Tibial artery (tissue), 4 donors: ENCODE results near the gene TSPAN14.
"Not testable (repeated sequence)": the region's sequence is repeated elsewhere in the genome, so short reads cannot be mapped to it uniquely, and the experiment has no call there.

Experiments
- DNase-seq, 2 donors: peaks; one replicate each; pipeline ENCODE4 v3.0.0-alpha.2; 2019
- H3K27ac ChIP-seq, 2 donors: fragments of 200-600 bp; sonication (generic) in 1 of 2; 1 replicate in 1 of 2; 2 replicates in 1 of 2; pipeline ENCODE4 v1.5.1; 2018 to 2019; ENCODE audit warnings: mild to moderate bottlenecking in 1 of 2
- H3K27me3 ChIP-seq, 2 donors: fragments of 200-600 bp; sonication (generic) in 1 of 2; one replicate each; pipeline versions ENCODE4 v1.5.1 to v1.6.0; 2016 to 2019
- H3K36me3 ChIP-seq, 3 donors: fragments of 200-600 bp; sonication (generic) in 2 of 3; one replicate each; pipeline ENCODE4 v1.5.1; 2016 to 2019; ENCODE audit warnings: mild to moderate bottlenecking in 2 of 3
- H3K4me1 ChIP-seq, 4 donors: fragments of 200-600 bp; sonication (generic) in 2 of 4; 1 replicate in 3 of 4; 2 replicates in 1 of 4; pipeline ENCODE4 v1.5.1; 2016 to 2019
- H3K4me3 ChIP-seq, 2 donors: fragments of 200-600 bp; sonication (generic) in 1 of 2; 1 replicate in 1 of 2; 2 replicates in 1 of 2; pipeline ENCODE4 v1.5.1; 2018 to 2019; ENCODE audit warnings: mild to moderate bottlenecking in 2 of 2
- H3K9me3 ChIP-seq, 3 donors: fragments of 200-600 bp; sonication (generic) in 1 of 3; one replicate each; pipeline ENCODE4 v1.5.1; 2016 to 2019
- intact Hi-C: fragments of 100-400 bp; cut with DNase I; formaldehyde crosslinking; loops from one replicate; pipeline ENCODE4 v1.15.0; 2023; ENCODE audit warnings: low total_unique reads
- TF ChIP-seq, protein P1 (sequence below), 2 experiments: fragments of 200-600 bp in 1 of 2; fragments of 450-650 bp in 1 of 2; IDR thresholded peaks; one replicate each; pipeline ENCODE4 v1.5.1; 2017 to 2019; ENCODE audit warnings: antibody characterized with exemption in 2 of 2, mild to moderate bottlenecking in 1 of 2, moderate library complexity in 1 of 2

The TSPAN14 gene

DNA sequence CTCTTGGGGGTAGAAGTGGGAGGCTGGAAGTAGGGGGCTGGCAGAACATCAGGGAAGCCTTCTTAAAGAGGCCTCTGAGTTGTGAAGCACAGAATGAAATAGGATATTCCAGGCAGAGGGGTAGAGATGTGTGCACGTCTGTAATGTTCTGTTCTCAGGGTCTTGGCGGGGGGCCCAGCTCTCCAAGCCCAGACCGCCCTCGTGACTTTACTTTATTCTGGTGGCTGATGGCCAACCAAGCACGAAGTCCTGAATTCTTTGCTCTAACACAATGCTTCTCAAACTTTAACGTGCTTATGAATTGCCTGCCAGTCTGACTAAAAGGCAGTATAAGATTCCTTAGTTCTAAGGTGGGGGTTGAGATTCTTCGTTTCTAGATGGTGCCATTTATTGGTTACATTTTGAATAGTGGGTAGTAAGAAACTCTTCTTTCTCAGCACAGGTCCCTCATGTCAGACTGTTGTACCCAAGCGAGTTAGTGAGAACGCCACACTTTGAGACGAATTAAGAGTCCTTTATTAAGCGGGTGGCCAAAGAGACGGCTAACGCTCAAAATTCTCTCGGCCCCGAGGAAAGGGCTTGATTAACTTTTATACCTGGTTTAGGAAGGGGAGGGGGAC, 37.5 kb upstream of the TSPAN14 start:
- peak in 1 of 2 donors; percentile 34 for DNase-seq
- Histone ChIP-seq H3K27ac (no peak overlapping the region), H3K36me3 (no peaks in the 10 kb centered on the region), H3K4me3 (no peak overlapping the region), H3K9me3 (no peaks in the 10 kb centered on the region), H3K4me1 (peaks cover 0 to 2% (median 0%) of the 10 kb centered on the region in 4 donors), H3K27me3 (no peaks in the 10 kb centered on the region)
- TF ChIP-seq, protein P1, sequence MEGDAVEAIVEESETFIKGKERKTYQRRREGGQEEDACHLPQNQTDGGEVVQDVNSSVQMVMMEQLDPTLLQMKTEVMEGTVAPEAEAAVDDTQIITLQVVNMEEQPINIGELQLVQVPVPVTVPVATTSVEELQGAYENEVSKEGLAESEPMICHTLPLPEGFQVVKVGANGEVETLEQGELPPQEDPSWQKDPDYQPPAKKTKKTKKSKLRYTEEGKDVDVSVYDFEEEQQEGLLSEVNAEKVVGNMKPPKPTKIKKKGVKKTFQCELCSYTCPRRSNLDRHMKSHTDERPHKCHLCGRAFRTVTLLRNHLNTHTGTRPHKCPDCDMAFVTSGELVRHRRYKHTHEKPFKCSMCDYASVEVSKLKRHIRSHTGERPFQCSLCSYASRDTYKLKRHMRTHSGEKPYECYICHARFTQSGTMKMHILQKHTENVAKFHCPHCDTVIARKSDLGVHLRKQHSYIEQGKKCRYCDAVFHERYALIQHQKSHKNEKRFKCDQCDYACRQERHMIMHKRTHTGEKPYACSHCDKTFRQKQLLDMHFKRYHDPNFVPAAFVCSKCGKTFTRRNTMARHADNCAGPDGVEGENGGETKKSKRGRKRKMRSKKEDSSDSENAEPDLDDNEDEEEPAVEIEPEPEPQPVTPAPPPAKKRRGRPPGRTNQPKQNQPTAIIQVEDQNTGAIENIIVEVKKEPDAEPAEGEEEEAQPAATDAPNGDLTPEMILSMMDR (IDR thresholded peaks at IDR 0.05): no peak
- intact Hi-C loops: no loop called here

DNA sequence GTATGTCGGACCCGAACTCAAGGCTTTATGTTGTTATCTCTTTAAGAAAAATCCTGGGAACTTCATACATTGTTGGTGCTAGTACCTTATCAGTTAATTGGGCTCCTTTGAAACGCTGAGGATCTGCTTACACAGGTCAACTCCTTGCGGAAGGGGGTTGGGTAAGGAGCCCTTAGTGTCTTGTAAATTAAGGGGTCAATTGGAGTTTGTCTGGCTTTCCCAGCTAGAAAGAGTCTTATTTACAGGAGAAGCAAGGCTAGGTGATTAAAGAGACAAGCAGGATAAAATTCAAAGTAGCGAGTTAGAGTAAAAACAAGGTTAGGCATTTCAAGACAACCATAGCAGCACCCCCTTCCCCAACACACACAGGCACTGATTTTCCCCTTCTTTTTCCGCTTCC, 36.9 kb upstream of the TSPAN14 start:
- H3K27me3 ChIP-seq, H3K4me3 ChIP-seq, intact Hi-C loops, H3K27ac ChIP-seq, H3K36me3 ChIP-seq, H3K4me1 ChIP-seq, DNase-seq, H3K9me3 ChIP-seq: not testable (repeated sequence)

- Histone ChIP-seq H3K27me3 (no peaks in the 10 kb centered on the region), H3K9me3 (no peaks in the 10 kb centered on the region), H3K36me3 (peaks cover 0 to 14% (median 11%) of the 10 kb centered on the region in 3 donors), H3K27ac (no peak overlapping the region), H3K4me3 (no peak overlapping the region), H3K4me1 (peaks cover 0 to 2% (median 0%) of the 10 kb centered on the region in 4 donors)
- intact Hi-C loops: no loop called here
- no peak for DNase-seq
- TF ChIP-seq, protein P1 (IDR thresholded peaks at IDR 0.05): no peak
These were observed 32.9 kb upstream of the TSPAN14 start for GRCh38 chr10:80421050-80421706.

- H3K27ac ChIP-seq: no peak overlapping the region
- intact Hi-C loops: no loop called here
These were observed 32.2 kb upstream of the TSPAN14 start for GRCh38 chr10:80421707-80422536.

GRCh38 chr10:80425901-80426300, 28.2 kb upstream of the TSPAN14 start:
- no peaks in the 10 kb centered on the region for H3K4me1 ChIP-seq
- intact Hi-C loops: no loop called here

More at GRCh38 chr10:80421707-80422536, 32.2 kb upstream of the TSPAN14 start:
- H3K9me3 ChIP-seq: no peaks in the 10 kb centered on the region
- no peaks in the 10 kb centered on the region for H3K27me3 ChIP-seq
- peaks cover 0 to 15% (median 14%) of the 10 kb centered on the region in 3 donors for H3K36me3 ChIP-seq
- no peak for DNase-seq
- H3K4me1 ChIP-seq: no peaks in the 10 kb centered on the region
- no peak overlapping the region for H3K4me3 ChIP-seq
- TF ChIP-seq, protein P1 (IDR thresholded peaks at IDR 0.05): no peak

More at GRCh38 chr10:80425901-80426300, 28.2 kb upstream of the TSPAN14 start:
- Histone ChIP-seq H3K27ac (no peak overlapping the region), H3K36me3 (peaks cover 0 to 33% (median 23%) of the 10 kb centered on the region in 3 donors), H3K9me3 (no peaks in the 10 kb centered on the region), H3K27me3 (no peaks in the 10 kb centered on the region), H3K4me3 (no peak overlapping the region)
- TF ChIP-seq, protein P1 (IDR thresholded peaks at IDR 0.05): no peak
- no peak for DNase-seq
